ENCODE measurements around the gene IAH1.

IAH1 gene

DNA sequence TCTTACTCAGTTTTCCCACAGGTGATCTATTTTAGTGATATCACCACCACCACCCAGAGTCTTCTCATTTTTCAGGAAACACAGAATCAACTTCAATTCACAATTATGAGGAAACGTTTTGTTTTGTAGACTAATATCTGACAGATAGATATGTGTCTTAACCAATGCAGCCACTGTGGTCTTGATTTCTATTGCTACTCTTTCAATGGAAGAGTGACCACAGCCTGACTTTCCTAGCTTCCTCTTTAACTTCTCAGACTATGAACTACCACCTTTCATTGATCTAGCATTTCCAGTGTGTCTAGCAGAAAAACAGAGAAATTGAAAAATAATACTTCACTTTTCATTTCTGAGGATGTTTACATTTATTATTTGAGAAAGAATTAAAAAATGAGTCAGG lies 60.8 kb downstream of the IAH1 start:
- no peak for DNase-seq

DNA sequence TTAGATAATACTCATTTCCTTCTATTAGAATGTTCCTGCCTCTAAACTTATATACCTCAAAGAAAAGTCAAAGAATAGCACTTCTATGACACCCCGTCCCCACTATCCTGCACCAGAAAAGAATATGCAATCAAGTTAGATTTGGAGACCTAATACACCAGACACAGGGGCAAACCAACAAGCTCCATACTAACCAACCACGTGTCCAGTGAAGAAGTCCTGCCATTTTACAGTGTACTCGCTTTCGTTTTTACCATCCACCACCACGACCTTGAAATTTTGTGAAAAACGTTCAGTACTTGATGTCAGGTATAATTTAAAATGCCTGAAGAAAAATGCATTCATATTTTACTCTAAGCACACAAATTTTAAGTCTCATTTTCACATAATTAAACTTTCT lies 62.2 kb downstream of the IAH1 start:
- no peak for DNase-seq

DNA sequence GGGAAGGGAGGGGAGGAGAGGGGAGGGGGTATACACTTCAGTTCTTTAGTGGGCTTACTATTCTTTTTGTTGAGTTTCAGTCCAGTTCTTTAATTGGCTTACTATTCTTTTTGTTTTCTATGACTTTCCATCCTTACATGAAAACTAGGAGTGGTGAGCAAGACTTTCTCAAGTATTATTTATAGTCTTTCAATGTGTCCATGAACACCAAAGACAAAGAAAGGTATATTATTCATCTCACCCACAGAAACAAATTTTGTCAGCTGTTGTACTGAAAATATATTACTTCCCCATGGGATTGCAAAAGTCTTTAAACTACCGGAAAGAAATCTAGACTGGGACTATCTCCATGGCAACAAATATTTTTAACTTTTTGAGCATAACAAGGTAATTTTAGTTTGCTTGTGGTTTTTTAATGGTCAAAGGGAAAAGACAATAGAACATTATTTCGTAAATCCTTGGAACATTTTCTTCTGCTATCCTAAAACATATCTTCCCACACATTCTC lies 63.7 kb downstream of the IAH1 start:
- DNase-seq: peak; percentile 86

All from suppressor macrophage treated with lipopolysaccharide for 4 hours (primary cell).